HEK293 (cell line): ENCODE results near the gene UNCX.

ENCODE experiments used
- BCL11A ChIP-seq: fragments of 450-650 bp; formaldehyde crosslinking; IDR thresholded peaks from 2 replicates; pipeline ENCODE4 v1.5.1; 2016; ENCODE audit warnings: low read depth, missing biosample characterization, missing genetic modification characterization
- CTCF ChIP-seq: fragments of 450-650 bp; formaldehyde crosslinking; IDR thresholded peaks from 2 replicates; pipeline ENCODE4 v1.5.1; 2016; ENCODE audit warnings: missing biosample characterization, missing genetic modification characterization
- REST ChIP-seq: fragments of 450-650 bp; formaldehyde crosslinking; IDR thresholded peaks from 2 replicates; pipeline ENCODE4 v1.5.1; 2016; ENCODE audit warnings: missing biosample characterization, missing genetic modification characterization
- ZFP3 ChIP-seq: fragments of 450-650 bp; formaldehyde crosslinking; IDR thresholded peaks from 2 replicates; pipeline ENCODE4 v1.5.1; 2016; ENCODE audit warnings: low read depth, missing biosample characterization, missing genetic modification characterization
- ZNF221 ChIP-seq: fragments of 450-650 bp; formaldehyde crosslinking; IDR thresholded peaks from 2 replicates; pipeline ENCODE4 v1.5.1; 2017; ENCODE audit warnings: missing biosample characterization, missing genetic modification characterization, borderline replicate concordance
- ZNF26 ChIP-seq: fragments of 450-650 bp; formaldehyde crosslinking; IDR thresholded peaks from 2 replicates; pipeline ENCODE4 v1.5.1; 2016; ENCODE audit warnings: missing biosample characterization, missing genetic modification characterization
- ZNF274 ChIP-seq, 2 experiments: fragments of 200-500 bp in 1 of 2; fragments of 450-650 bp in 1 of 2; sonication (Bioruptor generic) in 1 of 2; formaldehyde crosslinking in 1 of 2; IDR thresholded peaks; 2 replicates each; pipeline versions ENCODE4 v1.5.1 to v1.6.1; 2014 to 2016; ENCODE audit warnings: borderline replicate concordance in 1 of 2, inconsistent platforms in 1 of 2, low read length in 1 of 2, missing biosample characterization in 1 of 2, missing genetic modification characterization in 1 of 2
- ZNF341 ChIP-seq: fragments of 450-650 bp; formaldehyde crosslinking; IDR thresholded peaks from 2 replicates; pipeline ENCODE4; 2016; ENCODE audit warnings: low read depth, missing biosample characterization, missing genetic modification characterization
- ZNF521 ChIP-seq: fragments of 450-650 bp; formaldehyde crosslinking; IDR thresholded peaks from 2 replicates; pipeline ENCODE4 v1.5.1; 2017; ENCODE audit warnings: missing biosample characterization, mild to moderate bottlenecking, missing genetic modification characterization
- ZNF580 ChIP-seq: fragments of 450-650 bp; formaldehyde crosslinking; IDR thresholded peaks from 2 replicates; pipeline ENCODE4 v1.5.1; 2016; ENCODE audit warnings: missing biosample characterization, missing genetic modification characterization

GRCh38 chr7:1257221-1257620, 24.5 kb downstream of the UNCX start:
- TF ChIP-seq ZNF341 (tag by site-specific recombination) (no peak), ZNF580 (tag by site-specific recombination) (no peak), CTCF (tag by site-specific recombination) (no peak), BCL11A (tag by site-specific recombination) (no peak), ZFP3 (tag by site-specific recombination) (no peak), REST (tag by site-specific recombination) (no peak), ZNF26 (tag by site-specific recombination) (no peak), ZNF521 (tag by site-specific recombination) (no peak), ZNF221 (no peak), ZNF274 (IDR thresholded peaks at IDR 0.05; ENCODE audit: low read length) (no peak), ZNF274 (tag by site-specific recombination; IDR thresholded peaks at IDR 0.05; ENCODE audit: borderline replicate concordance) (no peak)
